HCT116 (cell line): ENCODE measurements around the gene PRM2. TPM values are rescaled to one million over a fixed set of nuclear protein-coding genes. Genes with fewer than 3 reads are reported as not detected.

ENCODE experiments used
- ATAC-seq: fragments of 200-7000 bp; cut with Tn5 transposase; 2 replicates; pipeline ENCODE4 v1.9.1; 2020; ENCODE audit warnings: mild to moderate bottlenecking, moderate library complexity
- BruUV-seq: library from RNA; stranded (reverse); fragments of 400-500 nt; replicated peaks from 2 replicates; lab custom pipeline; 2021; lab: Mats Ljungman, UMichigan
- CTCF ChIA-PET: fragments of 300-600 bp; sonication (Branson Sonifier 250); formaldehyde crosslinking; loops from one replicate; lab custom pipeline; 2021; ENCODE audit warnings: antibody characterized with exemption; lab: Charles Lee
- POLR2A ChIA-PET: fragments of 300-600, 350-600 bp; sonication (Branson Sonifier 250); formaldehyde crosslinking; loops from one replicate; lab custom pipeline; 2021; ENCODE audit warnings: antibody characterized with exemption; lab: Charles Lee
- RAD21 ChIA-PET, 2 experiments: fragments of 300-600 bp; sonication (Branson Sonifier 250); formaldehyde crosslinking; loops; one replicate each; lab custom pipeline; 2023; ENCODE audit warnings: low total read pairs in 2 of 2; ENCODE audit not compliant: uncharacterized antibody in 2 of 2, unreplicated experiment in 2 of 2, low non-redundant PET in 1 of 2; lab: Charles Lee
- DNase-seq: peaks from one replicate; pipeline ENCODE4 v3.0.0-alpha.2; 2010; ENCODE audit warnings: low read depth, low spot score
- H2AFZ ChIP-seq: fragments of 200-600 bp; shearing (Covaris generic), sonication (generic); 2 replicates; pipeline ENCODE4 v1.6.1; 2017; ENCODE audit warnings: low read depth, mixed run types, mixed read lengths, antibody characterized with exemption, low read length; ENCODE audit not compliant: poor library complexity, severe bottlenecking
- H3K27ac ChIP-seq: 2 replicates; pipeline ENCODE4 v1.5.1; 2012; ENCODE audit warnings: low read depth, low read length
- H3K27me3 ChIP-seq: fragments of 200-600 bp; sonication (generic); 2 replicates; pipeline ENCODE4 v1.6.1; 2016; ENCODE audit warnings: mixed run types, low read length, mixed read lengths; ENCODE audit not compliant: insufficient read depth
- H3K36me3 ChIP-seq, 2 experiments: fragments of 200-500 bp in 1 of 2; fragments of 200-600 bp in 1 of 2; sonication (Bioruptor generic) in 1 of 2; sonication (generic) in 1 of 2; 2 replicates each; pipeline versions ENCODE4 v1.5.1 to v1.6.1; 2014 to 2016; ENCODE audit warnings: low read length in 2 of 2, inconsistent platforms in 1 of 2, mixed read lengths in 1 of 2, mixed run types in 1 of 2; ENCODE audit not compliant: insufficient read depth in 2 of 2, control insufficient read depth in 1 of 2
- H3K4me1 ChIP-seq, 2 experiments: fragments of 200-600 bp in 1 of 2; sonication (generic) in 1 of 2; 2 replicates each; pipeline versions ENCODE4 v1.5.1 to v1.6.1; 2012 to 2017; ENCODE audit warnings: low read length in 2 of 2, inconsistent platforms in 1 of 2, mild to moderate bottlenecking in 1 of 2, mixed read lengths in 1 of 2, mixed run types in 1 of 2, moderate library complexity in 1 of 2; ENCODE audit not compliant: insufficient read depth in 2 of 2, control insufficient read depth in 1 of 2
- H3K4me2 ChIP-seq: fragments of 200-600 bp; sonication (generic); 2 replicates; pipeline ENCODE4 v1.6.1; 2017; ENCODE audit warnings: mixed run types, low read length, mixed read lengths
- H3K4me3 ChIP-seq, 2 experiments: fragments of 200-600 bp in 1 of 2; sonication (generic) in 1 of 2; replicated peaks in 1 of 2; 2 replicates each; pipeline ENCODE4 v1.5.1; 2011 to 2016; ENCODE audit warnings: low read length in 2 of 2, control low read depth in 1 of 2, low read depth in 1 of 2, mild to moderate bottlenecking in 1 of 2, mixed read lengths in 1 of 2, mixed run types in 1 of 2
- H3K79me2 ChIP-seq: fragments of 200-600 bp; sonication (generic); 2 replicates; pipeline ENCODE4 v1.6.1; 2017; ENCODE audit warnings: mild to moderate bottlenecking, mixed run types, low read length, moderate library complexity, mixed read lengths; ENCODE audit not compliant: insufficient read depth
- H3K9ac ChIP-seq: fragments of 200-600 bp; sonication (generic); 2 replicates; pipeline ENCODE4 v1.6.1; 2016; ENCODE audit warnings: low read length, mixed read lengths
- H3K9me2 ChIP-seq: fragments of 200-600 bp; sonication (generic), shearing (Covaris generic); 2 replicates; pipeline ENCODE4 v1.6.1; 2017; ENCODE audit warnings: mixed run types, mild to moderate bottlenecking, moderate library complexity; ENCODE audit not compliant: insufficient read depth
- H3K9me3 ChIP-seq, 2 experiments: fragments of 200-500 bp in 1 of 2; fragments of 200-600 bp in 1 of 2; sonication (Bioruptor generic) in 1 of 2; sonication (generic) in 1 of 2; 2 replicates each; pipeline ENCODE4 v1.6.1; 2014 to 2017; ENCODE audit warnings: low read length in 2 of 2, mixed read lengths in 2 of 2, inconsistent platforms in 1 of 2, low read depth in 1 of 2, mild to moderate bottlenecking in 1 of 2, mixed run types in 1 of 2, moderate library complexity in 1 of 2; ENCODE audit not compliant: control insufficient read depth in 1 of 2, insufficient read depth in 1 of 2
- H4K20me1 ChIP-seq: fragments of 200-600 bp; sonication (generic), shearing (Covaris generic); 2 replicates; pipeline ENCODE4 v1.6.1; 2017; ENCODE audit warnings: mixed run types, mild to moderate bottlenecking, moderate library complexity; ENCODE audit not compliant: insufficient read depth
- CBX3 ChIP-seq: IDR thresholded peaks from 2 replicates; pipeline ENCODE4 v1.6.1; 2012; ENCODE audit warnings: low read depth
- EGR1 ChIP-seq: IDR thresholded peaks from 2 replicates; pipeline ENCODE4 v1.6.1; 2012; ENCODE audit warnings: low read depth
- JUND ChIP-seq: IDR thresholded peaks from 2 replicates; pipeline ENCODE4 v1.6.1; 2012
- POLR2A ChIP-seq: IDR thresholded peaks from 2 replicates; pipeline ENCODE4 v1.7.0; 2011; ENCODE audit warnings: borderline replicate concordance; ENCODE audit not compliant: insufficient read depth, insufficient read length; ENCODE audit errors: extremely low read depth
- POLR2AphosphoS5 ChIP-seq: IDR thresholded peaks from 2 replicates; pipeline ENCODE4 v1.6.1; 2011; ENCODE audit warnings: mild to moderate bottlenecking, low read depth, low read length, moderate library complexity
- REST ChIP-seq: IDR thresholded peaks from 2 replicates; pipeline ENCODE4 v1.6.1; 2012; ENCODE audit warnings: low read depth
- SIN3A ChIP-seq: IDR thresholded peaks from 2 replicates; pipeline ENCODE4 v1.6.1; 2012; ENCODE audit warnings: low read depth
- SRF ChIP-seq: IDR thresholded peaks from 2 replicates; pipeline ENCODE4 v1.6.1; 2012; ENCODE audit warnings: low read depth
- TCF7L2 ChIP-seq: IDR thresholded peaks from 2 replicates; pipeline ENCODE4 v1.7.0; 2011; ENCODE audit warnings: borderline replicate concordance, inconsistent platforms; ENCODE audit not compliant: insufficient read depth, insufficient read length; ENCODE audit errors: extremely low read depth
- YY1 ChIP-seq: IDR thresholded peaks from 2 replicates; pipeline ENCODE4 v1.6.1; 2011; ENCODE audit warnings: low read length, low read depth, moderate library complexity, mild to moderate bottlenecking; ENCODE audit not compliant: insufficient replicate concordance; ENCODE audit errors: extremely low read depth
- ZFX ChIP-seq: fragments of 450-650 bp; IDR thresholded peaks from 2 replicates; pipeline ENCODE4 v1.6.1; 2017
- ZNF274 ChIP-seq: fragments of 200-500 bp; sonication (Bioruptor generic); IDR thresholded peaks from 2 replicates; pipeline ENCODE4 v1.6.1; 2014; ENCODE audit warnings: mild to moderate bottlenecking, low read depth, low read length, inconsistent platforms
- intact Hi-C: fragments of 100-400 bp; cut with micrococcal nuclease; formaldehyde crosslinking; loops from 2 replicates; pipeline ENCODE4 v1.10.0; 2022
- total RNA-seq: library from RNA; stranded (reverse); gene quantifications from one replicate; pipeline ENCODE4 v1.2.1, GENCODE V29; 2021; ENCODE audit not compliant: unreplicated experiment

The PRM2 gene
- total RNA-seq, 1 experiment from 2014 or later = not detected

GRCh38 chr16:11264155-11264832 is 12.0 kb downstream of the PRM2 start:
- Histone ChIP-seq H3K9ac (no peak overlapping the region), H3K9me3 (no peaks in the 10 kb centered on the region)
- CTCF ChIA-PET = no interaction called here

DNA sequence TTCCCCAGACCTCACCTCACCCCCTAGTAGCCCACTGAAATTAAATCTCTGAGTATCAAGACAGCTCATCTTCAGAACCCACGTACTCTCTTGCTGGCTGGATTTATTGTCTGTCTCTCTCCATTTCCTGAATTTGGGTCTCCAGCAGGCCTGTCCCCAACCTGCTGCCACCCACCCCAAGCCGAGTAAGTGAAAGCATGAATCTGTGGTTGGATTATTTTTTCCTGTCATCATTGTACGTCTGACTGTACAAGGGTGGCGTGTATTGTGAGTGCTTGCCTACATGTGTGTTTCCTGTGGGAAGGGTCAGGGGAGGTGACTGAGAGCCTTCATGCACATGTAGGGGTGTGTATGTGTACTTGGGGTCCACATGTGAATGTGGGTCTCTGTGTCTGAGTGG is 12.5 kb downstream of the PRM2 start:
- H4K20me1 ChIP-seq = no peaks in the 10 kb centered on the region
- no peak overlapping the region for H3K4me3 ChIP-seq
- no TSS peak for BruUV-seq
- POLR2A ChIA-PET = no interaction called here
- no peaks in the 10 kb centered on the region for H3K4me1 ChIP-seq
- no peak for DNase-seq
- no peak overlapping the region for H2AFZ ChIP-seq
- no peak for ATAC-seq
- intact Hi-C loops = no loop called here
- TF ChIP-seq POLR2AphosphoS5 (no peak), JUND (no peak), SIN3A (no peak), CBX3 (no peak), EGR1 (no peak), REST (no peak), ZFX (no peak), TCF7L2 (no peak), POLR2A (no peak), YY1 (no peak), ZNF274 (no peak)
- no peak overlapping the region for H3K27ac ChIP-seq
- H3K27me3 ChIP-seq = no peaks in the 10 kb centered on the region
- H3K9me2 ChIP-seq = no peaks in the 10 kb centered on the region
- CTCF ChIA-PET = no interaction called here
- H3K9me3 ChIP-seq = no peaks in the 10 kb centered on the region
- no peak overlapping the region for H3K4me2 ChIP-seq
- H3K79me2 ChIP-seq = no peaks in the 10 kb centered on the region
- H3K9ac ChIP-seq = no peak overlapping the region
- no peaks in the 10 kb centered on the region for H3K36me3 ChIP-seq
- RAD21 ChIA-PET = no interaction called here

More at GRCh38 chr16:11264155-11264832, 12.0 kb downstream of the PRM2 start:
- H3K4me1 ChIP-seq = no peaks in the 10 kb centered on the region
- H3K4me2 ChIP-seq = no peak overlapping the region
- no peaks in the 10 kb centered on the region for H3K27me3 ChIP-seq
- H4K20me1 ChIP-seq = no peaks in the 10 kb centered on the region
- RAD21 ChIA-PET = no interaction called here
- POLR2A ChIA-PET = no interaction called here
- intact Hi-C loops = no loop called here
- H3K4me3 ChIP-seq = no peak overlapping the region
- no peaks in the 10 kb centered on the region for H3K9me2 ChIP-seq
- ATAC-seq = no peak
- no peak overlapping the region for H2AFZ ChIP-seq
- no peaks in the 10 kb centered on the region for H3K36me3 ChIP-seq
- H3K27ac ChIP-seq = no peak overlapping the region
- DNase-seq = no peak
- BruUV-seq = no TSS peak
- no peak for TF ChIP-seq SRF
- TF ChIP-seq ZNF274 = no peak
- H3K79me2 ChIP-seq = no peaks in the 10 kb centered on the region
